ENCODE data around the gene JRKL.

Gene JRKL

GRCh38 chr11:96367342-96367741 lies 22.5 kb upstream of the JRKL start:
- H3K27me3 ChIP-seq (ENCODE audit: control insufficient read depth in 3 of 3, insufficient read depth in 3 of 3, low read depth in 1 of 3, low read length in 3 of 3): no peaks in the 10 kb centered on the region
- no peaks in the 10 kb centered on the region for H3K4me1 ChIP-seq (ENCODE audit: control insufficient read depth in 2 of 2, insufficient read depth in 1 of 2, low read depth in 1 of 2, low read length in 2 of 2)
- no peak overlapping the region for H4K8ac ChIP-seq (ENCODE audit: low read depth, low read length)
- no CpG with 5 or more reads among the region's 2 CpGs for WGBS, 2 donors (ENCODE audit: extremely low coverage in 2 of 2, insufficient read length in 2 of 2, insufficient replicate concordance in 1 of 2)
- H3K27ac ChIP-seq (replicated peaks; ENCODE audit: low read length): no peak overlapping the region
- no peak overlapping the region for H2AFZ ChIP-seq (ENCODE audit: low read length)
- no peak overlapping the region for H2BK5ac ChIP-seq (ENCODE audit: low read length)
- no peak overlapping the region for H4K91ac ChIP-seq (ENCODE audit: low read depth, low read length, poor library complexity)
- H3K4me2 ChIP-seq (ENCODE audit: insufficient read depth, low read length, poor library complexity, severe bottlenecking): no peak overlapping the region
- no peak overlapping the region for H3K9ac ChIP-seq (ENCODE audit: low read depth, low read length, poor library complexity)
- H2AK5ac ChIP-seq (ENCODE audit: low read depth, low read length): no peak overlapping the region
- no peak overlapping the region for H2BK12ac ChIP-seq (ENCODE audit: low read length)
- no peak overlapping the region for H3K23ac ChIP-seq (ENCODE audit: low read depth, low read length, poor library complexity)
- H3K9me3 ChIP-seq (replicated peaks in 1 of 2; ENCODE audit: control insufficient read depth in 2 of 2, insufficient read depth in 1 of 2, low read depth in 1 of 2, low read length in 2 of 2): peaks cover 2 to 25% of the 10 kb centered on the region in 2 donors
- no peak overlapping the region for H3K18ac ChIP-seq (ENCODE audit: low read length)
- H3K4me3 ChIP-seq (ENCODE audit: low read length in 2 of 2): no peak overlapping the region
- no peak overlapping the region for H2BK15ac ChIP-seq (ENCODE audit: low read length)
- no peak overlapping the region for H3K4ac ChIP-seq (ENCODE audit: low read length)
- H3K79me1 ChIP-seq (ENCODE audit: low read depth, low read length): no peaks in the 10 kb centered on the region
- no peak overlapping the region for H3K14ac ChIP-seq (ENCODE audit: low read length)
- peaks cover 4 to 94% of the 10 kb centered on the region in 2 donors for H3K36me3 ChIP-seq (replicated peaks in 1 of 2; ENCODE audit: control insufficient read depth in 2 of 2, insufficient read depth in 2 of 2, low read length in 2 of 2)
- no peak overlapping the region for H2BK120ac ChIP-seq (ENCODE audit: low read depth, low read length)
- DNase-seq (ENCODE audit: low spot score): no peak

GRCh38 chr11:96373826-96374225 lies 16.0 kb upstream of the JRKL start:
- no peak overlapping the region for H2BK120ac ChIP-seq (ENCODE audit: low read depth, low read length)

DNA sequence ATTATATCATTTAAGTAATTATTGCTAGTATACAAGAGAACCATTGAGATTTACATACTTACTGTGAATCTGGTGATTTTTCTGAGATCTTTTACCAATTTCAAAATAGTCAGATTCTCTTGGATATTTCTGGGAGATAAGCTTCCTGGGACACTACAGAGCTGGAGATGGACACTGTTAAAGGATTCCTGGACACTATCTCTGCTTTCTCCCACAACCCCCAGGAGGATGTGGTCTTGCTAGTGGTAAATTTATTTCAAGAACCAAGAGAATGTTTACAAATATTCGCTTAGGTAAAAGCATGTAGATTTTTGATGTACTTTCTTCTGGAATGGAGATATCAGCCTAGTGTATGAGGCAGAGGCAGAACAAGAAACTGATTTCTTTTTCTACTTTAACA lies 13.0 kb upstream of the JRKL start:
- no CpG with 5 or more reads among the region's 1 CpG for WGBS, 2 donors (ENCODE audit: extremely low coverage in 2 of 2, insufficient read length in 2 of 2, insufficient replicate concordance in 1 of 2)
- Histone ChIP-seq H4K91ac (ENCODE audit: low read depth, low read length, poor library complexity) (no peak overlapping the region), H3K79me1 (ENCODE audit: low read depth, low read length) (no peaks in the 10 kb centered on the region), H2AK5ac (ENCODE audit: low read depth, low read length) (no peak overlapping the region), H3K14ac (ENCODE audit: low read length) (no peak overlapping the region), H2BK5ac (ENCODE audit: low read length) (no peak overlapping the region), H3K4me2 (ENCODE audit: insufficient read depth, low read length, poor library complexity, severe bottlenecking) (no peak overlapping the region), H3K4me3 (ENCODE audit: low read length in 2 of 2) (no peak overlapping the region), H3K4ac (ENCODE audit: low read length) (no peak overlapping the region), H3K4me1 (ENCODE audit: control insufficient read depth in 2 of 2, insufficient read depth in 1 of 2, low read depth in 1 of 2, low read length in 2 of 2) (no peaks in the 10 kb centered on the region), H3K18ac (ENCODE audit: low read length) (no peak overlapping the region), H3K23ac (ENCODE audit: low read depth, low read length, poor library complexity) (no peak overlapping the region), H3K36me3 (replicated peaks in 1 of 2; ENCODE audit: control insufficient read depth in 2 of 2, insufficient read depth in 2 of 2, low read length in 2 of 2) (peaks cover 0 to 77% of the 10 kb centered on the region in 2 donors), H3K27me3 (ENCODE audit: control insufficient read depth in 3 of 3, insufficient read depth in 3 of 3, low read depth in 1 of 3, low read length in 3 of 3) (no peaks in the 10 kb centered on the region), H3K9me3 (replicated peaks in 1 of 2; ENCODE audit: control insufficient read depth in 2 of 2, insufficient read depth in 1 of 2, low read depth in 1 of 2, low read length in 2 of 2) (peaks cover 0 to 9% of the 10 kb centered on the region in 2 donors), H2AFZ (ENCODE audit: low read length) (no peak overlapping the region), H4K8ac (ENCODE audit: low read depth, low read length) (no peak overlapping the region), H2BK12ac (ENCODE audit: low read length) (no peak overlapping the region), H2BK15ac (ENCODE audit: low read length) (no peak overlapping the region), H3K27ac (replicated peaks; ENCODE audit: low read length) (no peak overlapping the region), H2BK120ac (ENCODE audit: low read depth, low read length) (no peak overlapping the region), H3K9ac (ENCODE audit: low read depth, low read length, poor library complexity) (no peak overlapping the region)
- no peak for DNase-seq (ENCODE audit: low spot score)

More at GRCh38 chr11:96373826-96374225, 16.0 kb upstream of the JRKL start:
- H3K4me3 ChIP-seq (ENCODE audit: low read length in 2 of 2): no peak overlapping the region
- no peak overlapping the region for H4K91ac ChIP-seq (ENCODE audit: low read depth, low read length, poor library complexity)
- H2AK5ac ChIP-seq (ENCODE audit: low read depth, low read length): no peak overlapping the region
- H3K9ac ChIP-seq (ENCODE audit: low read depth, low read length, poor library complexity): no peak overlapping the region
- H2AFZ ChIP-seq (ENCODE audit: low read length): no peak overlapping the region
- no peak overlapping the region for H3K27ac ChIP-seq (replicated peaks; ENCODE audit: low read length)
- H3K27me3 ChIP-seq (ENCODE audit: control insufficient read depth in 3 of 3, insufficient read depth in 3 of 3, low read depth in 1 of 3, low read length in 3 of 3): no peaks in the 10 kb centered on the region
- no peak overlapping the region for H3K4ac ChIP-seq (ENCODE audit: low read length)
- H2BK5ac ChIP-seq (ENCODE audit: low read length): no peak overlapping the region
- no peak overlapping the region for H2BK12ac ChIP-seq (ENCODE audit: low read length)
- H3K36me3 ChIP-seq (replicated peaks in 1 of 2; ENCODE audit: control insufficient read depth in 2 of 2, insufficient read depth in 2 of 2, low read length in 2 of 2): peaks cover 2 to 77% of the 10 kb centered on the region in 2 donors
- no peak overlapping the region for H3K23ac ChIP-seq (ENCODE audit: low read depth, low read length, poor library complexity)
- no peaks in the 10 kb centered on the region for H3K79me1 ChIP-seq (ENCODE audit: low read depth, low read length)
- DNase-seq (ENCODE audit: low spot score): no peak
- no peak overlapping the region for H3K4me2 ChIP-seq (ENCODE audit: insufficient read depth, low read length, poor library complexity, severe bottlenecking)
- peaks cover 0 to 19% of the 10 kb centered on the region in 2 donors for H3K9me3 ChIP-seq (replicated peaks in 1 of 2; ENCODE audit: control insufficient read depth in 2 of 2, insufficient read depth in 1 of 2, low read depth in 1 of 2, low read length in 2 of 2)
- no peak overlapping the region for H4K8ac ChIP-seq (ENCODE audit: low read depth, low read length)
- H3K4me1 ChIP-seq (ENCODE audit: control insufficient read depth in 2 of 2, insufficient read depth in 1 of 2, low read depth in 1 of 2, low read length in 2 of 2): no peaks in the 10 kb centered on the region
- H3K14ac ChIP-seq (ENCODE audit: low read length): no peak overlapping the region
- no peak overlapping the region for H3K18ac ChIP-seq (ENCODE audit: low read length)
- H2BK15ac ChIP-seq (ENCODE audit: low read length): no peak overlapping the region
- no CpG with 5 or more reads among the region's 4 CpGs for WGBS, 2 donors (ENCODE audit: extremely low coverage in 2 of 2, insufficient read length in 2 of 2, insufficient replicate concordance in 1 of 2)

GRCh38 chr11:96384156-96384555 lies 5.7 kb upstream of the JRKL start:
- Histone ChIP-seq H3K9me3 (replicated peaks in 1 of 2; ENCODE audit: control insufficient read depth in 2 of 2, insufficient read depth in 1 of 2, low read depth in 1 of 2, low read length in 2 of 2) (no peaks in the 10 kb centered on the region), H3K23ac (ENCODE audit: low read depth, low read length, poor library complexity) (no peak overlapping the region), H3K4ac (ENCODE audit: low read length) (no peak overlapping the region), H2BK15ac (ENCODE audit: low read length) (no peak overlapping the region), H2BK5ac (ENCODE audit: low read length) (no peak overlapping the region), H3K9ac (ENCODE audit: low read depth, low read length, poor library complexity) (no peak overlapping the region), H2BK120ac (ENCODE audit: low read depth, low read length) (no peak overlapping the region), H3K14ac (ENCODE audit: low read length) (no peak overlapping the region), H3K18ac (ENCODE audit: low read length) (no peak overlapping the region), H3K4me3 (ENCODE audit: low read length in 2 of 2) (no peak overlapping the region), H3K4me1 (ENCODE audit: control insufficient read depth in 2 of 2, insufficient read depth in 1 of 2, low read depth in 1 of 2, low read length in 2 of 2) (peaks cover 0 to 6% of the 10 kb centered on the region in 2 donors), H3K36me3 (replicated peaks in 1 of 2; ENCODE audit: control insufficient read depth in 2 of 2, insufficient read depth in 2 of 2, low read length in 2 of 2) (peaks cover 0 to 84% of the 10 kb centered on the region in 2 donors), H3K27ac (replicated peaks; ENCODE audit: low read length) (no peak overlapping the region), H3K27me3 (ENCODE audit: control insufficient read depth in 3 of 3, insufficient read depth in 3 of 3, low read depth in 1 of 3, low read length in 3 of 3) (no peaks in the 10 kb centered on the region), H4K8ac (ENCODE audit: low read depth, low read length) (no peak overlapping the region), H2BK12ac (ENCODE audit: low read length) (no peak overlapping the region), H3K4me2 (ENCODE audit: insufficient read depth, low read length, poor library complexity, severe bottlenecking) (no peak overlapping the region), H2AFZ (ENCODE audit: low read length) (no peak overlapping the region), H3K79me1 (ENCODE audit: low read depth, low read length) (peaks cover 1% of the 10 kb centered on the region), H2AK5ac (ENCODE audit: low read depth, low read length) (no peak overlapping the region), H4K91ac (ENCODE audit: low read depth, low read length, poor library complexity) (no peak overlapping the region)
- DNase-seq (ENCODE audit: low spot score): no peak
- no CpG with 5 or more reads among the region's 3 CpGs for WGBS, 2 donors (ENCODE audit: extremely low coverage in 2 of 2, insufficient read length in 2 of 2, insufficient replicate concordance in 1 of 2)

Data from neuronal stem cell (in vitro differentiated cells).